ENCODE data around the gene SLC39A3. TPM values are rescaled to one million over a fixed set of nuclear protein-coding genes. Genes with fewer than 3 reads are reported as not detected.

SLC39A3 gene
- 24.5 and 31.4 TPM in 2 replicates for total RNA-seq

DNA sequence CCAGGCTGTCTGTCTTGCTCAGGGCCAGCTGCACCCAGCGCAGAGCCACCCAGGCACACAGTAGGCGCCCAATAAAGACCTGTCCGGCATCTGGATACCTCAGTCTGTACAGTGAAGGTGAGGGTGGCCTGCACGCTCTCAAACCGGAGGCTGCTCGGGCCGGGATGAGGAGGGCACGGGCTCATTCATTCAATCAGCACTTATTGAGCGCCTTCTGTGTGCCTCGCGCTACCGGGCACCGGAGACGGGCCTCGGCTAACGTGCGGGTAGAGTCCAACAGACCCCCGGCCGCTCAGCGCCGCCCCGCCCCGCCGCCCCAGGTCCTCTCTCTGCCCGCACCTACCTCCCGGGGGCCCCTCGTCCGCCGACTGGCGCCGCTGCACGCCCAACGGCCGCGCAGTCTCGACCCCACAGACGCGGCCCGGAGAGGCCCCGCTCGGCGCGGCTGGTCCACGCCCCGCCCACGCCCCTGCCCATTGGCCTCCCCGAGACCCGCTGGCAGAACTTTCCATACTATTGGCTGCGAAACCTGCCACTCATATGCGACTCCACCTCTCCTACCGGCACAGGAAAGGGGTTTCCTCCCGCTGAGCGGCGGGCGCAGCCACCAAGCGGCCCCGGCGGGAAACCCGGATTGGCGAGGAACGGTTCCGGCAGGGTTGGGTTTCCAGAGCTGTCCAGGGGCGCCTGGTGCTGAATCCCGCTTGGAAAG, at the start of gene SLC39A3:
Gene SLC39A3, minus strand, starts transcription at position 416 of the 712 bp plus-strand sequence. CDS start 2,760 bp downstream, outside the sequence.

GRCh38 chr19:2785244-2785997, 45.6 kb upstream of the SLC39A3 start, which contains the start of gene THOP1:
Gene THOP1, plus strand, starts transcription at chr19:2785503. Its CDS starts 160 bp downstream, at chr19:2785663.

GRCh38 chr19:2782936-2783780, 43.3 kb upstream of the SLC39A3 start, which contains the start of gene SGTA:
Gene SGTA, minus strand, starts transcription at chr19:2783273. Its CDS starts 14,205 bp downstream, at chr19:2769068.

DNA sequence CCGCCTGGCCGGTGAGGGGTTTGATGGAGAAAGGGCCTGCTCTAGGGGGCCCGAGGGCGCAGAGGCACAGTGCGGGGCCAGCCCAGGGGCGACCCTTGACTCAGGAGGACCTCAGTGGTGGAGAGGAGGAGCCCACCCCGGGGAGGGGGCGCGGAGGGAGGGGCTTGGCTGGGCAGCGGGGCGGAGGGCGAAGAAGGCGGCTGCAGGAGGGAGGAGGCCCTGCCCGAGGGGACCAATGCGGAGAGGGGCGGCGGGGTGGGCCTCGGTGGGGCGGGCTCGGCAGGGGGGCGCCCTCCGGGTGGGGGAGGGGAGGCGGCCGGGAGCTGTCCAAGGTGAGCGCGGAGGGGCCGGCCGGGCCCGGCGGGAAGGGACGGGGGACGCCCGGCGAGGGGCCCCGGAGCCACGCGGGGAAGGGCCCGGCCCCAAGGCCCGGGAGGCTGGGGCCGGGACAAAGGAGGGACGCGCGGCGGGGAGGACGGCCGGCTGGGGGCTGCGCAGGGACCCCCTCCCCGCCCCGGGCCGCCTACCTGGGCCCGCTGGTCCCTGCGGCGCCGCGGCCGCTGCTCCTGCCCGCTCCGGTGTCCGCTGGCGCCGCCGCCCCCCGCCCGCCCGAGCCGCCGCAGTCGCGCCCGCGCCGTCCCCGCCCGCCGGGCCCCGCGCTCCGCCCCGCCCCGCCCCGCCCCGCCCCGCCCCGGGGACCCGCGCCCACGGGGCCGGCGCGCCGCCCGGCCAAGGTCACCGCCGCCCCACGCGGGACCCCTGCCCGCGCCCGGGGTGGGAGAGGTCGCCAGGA, 18.8 kb downstream of the SLC39A3 start, which contains the start of gene DIRAS1:
Gene DIRAS1, minus strand, starts transcription at position 596 of the 793 bp plus-strand sequence. CDS start 3,566 bp downstream, outside the sequence.

GRCh38 chr19:2702170-2703076, 37.4 kb downstream of the SLC39A3 start, which contains the start of gene GNG7:
Gene GNG7, minus strand, starts transcription at chr19:2702694. Its CDS starts 182,006 bp downstream, at chr19:2520688.

Other genes with a start within 250 kb of the SLC39A3 start
- gene GNG7, start 37.3 kb downstream of the SLC39A3 start, total RNA-seq, result under 0.01 TPM in 2 replicates
- gene DIRAS1, start 18.6 kb downstream of the SLC39A3 start, total RNA-seq, result 0.19 and 0.85 TPM in 2 replicates
- gene SGTA, start 43.3 kb upstream of the SLC39A3 start, total RNA-seq, result 24.2 and 52.0 TPM in 2 replicates
- 45.4 and 161 TPM in 2 replicates for gene THOP1, start 45.5 kb upstream of the SLC39A3 start, total RNA-seq
- gene ZNF554, start 79.9 kb upstream of the SLC39A3 start, total RNA-seq, result 1.9 and 6.5 TPM in 2 replicates
- gene ZNF555, start 101.5 kb upstream of the SLC39A3 start, total RNA-seq, result 5.2 and 6.8 TPM in 2 replicates
- gene ZNF556, start 127.3 kb upstream of the SLC39A3 start, total RNA-seq, result 0.58 and 1.4 TPM in 2 replicates
- gene ZNF57, start 160.9 kb upstream of the SLC39A3 start, total RNA-seq, result 5.2 and 5.6 TPM in 2 replicates
- gene ZNF77, start 205.0 kb upstream of the SLC39A3 start, total RNA-seq, result 2.3 and 4.2 TPM in 2 replicates
- gene TLE6, start 237.5 kb upstream of the SLC39A3 start, total RNA-seq, result 0.77 and 1.7 TPM in 2 replicates

Data from regular cardiac myocyte (primary cell).